A204.1 (cell line): ENCODE data around the gene SMKR1.
"Not testable (repeated sequence)": the region's sequence is repeated elsewhere in the genome, so short reads cannot be mapped to it uniquely, and the experiment has no call there.

ENCODE experiments used
- FAIRE-seq: peaks from 2 replicates; lab custom pipeline; 2012; peaks lifted over from hg19 to GRCh38; lab: Jason Lieb, UNC

SMKR1 gene

DNA sequence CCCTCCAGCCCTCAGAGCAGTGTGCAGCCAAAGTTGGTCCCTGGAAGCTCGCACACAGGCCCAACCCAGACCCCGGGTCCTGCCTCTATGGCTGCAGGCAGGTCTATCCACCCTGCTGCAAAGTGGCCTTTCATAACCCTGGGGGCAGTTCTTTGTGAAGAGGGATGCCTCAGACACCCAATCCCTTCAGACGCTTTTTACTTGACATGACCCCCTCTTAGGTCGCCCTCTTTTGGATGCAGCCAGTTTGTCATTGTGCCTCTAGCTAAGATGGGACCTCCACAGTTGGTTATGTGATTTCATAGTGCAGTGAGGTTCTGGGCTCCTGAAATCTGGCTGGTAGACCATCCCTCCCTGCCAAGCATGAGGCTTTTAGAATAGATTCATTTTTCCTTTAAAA is 27.3 kb downstream of the SMKR1 start:
- no peak for FAIRE-seq

DNA sequence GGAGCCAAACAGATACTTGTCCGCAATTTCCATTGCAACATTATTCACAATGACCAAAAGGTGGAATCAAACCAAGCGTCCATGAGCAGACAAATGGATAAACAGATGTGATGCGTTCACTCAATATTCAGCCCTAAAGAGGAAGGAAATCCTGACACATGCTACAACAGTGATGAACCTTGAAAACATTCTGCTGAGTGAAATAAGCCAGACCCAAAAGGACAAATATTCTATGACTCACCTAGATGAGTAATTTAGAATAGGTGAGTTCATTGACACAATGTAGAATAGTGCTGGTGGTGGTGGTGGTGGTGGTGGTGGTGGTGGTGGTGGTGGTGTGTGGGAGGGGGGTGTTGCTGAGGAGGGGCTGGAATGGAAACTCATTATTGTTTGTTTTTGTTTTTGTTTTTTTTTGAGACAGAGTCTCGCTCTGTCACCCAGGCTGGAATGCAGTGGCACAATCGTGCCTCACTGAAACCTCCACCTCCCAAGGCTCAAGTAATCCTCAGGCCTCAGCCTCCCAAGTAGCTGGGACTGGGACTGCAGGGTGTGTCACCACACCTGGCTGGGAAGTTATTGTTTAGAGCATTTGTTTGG is 28.6 kb downstream of the SMKR1 start:
- FAIRE-seq = no peak

DNA sequence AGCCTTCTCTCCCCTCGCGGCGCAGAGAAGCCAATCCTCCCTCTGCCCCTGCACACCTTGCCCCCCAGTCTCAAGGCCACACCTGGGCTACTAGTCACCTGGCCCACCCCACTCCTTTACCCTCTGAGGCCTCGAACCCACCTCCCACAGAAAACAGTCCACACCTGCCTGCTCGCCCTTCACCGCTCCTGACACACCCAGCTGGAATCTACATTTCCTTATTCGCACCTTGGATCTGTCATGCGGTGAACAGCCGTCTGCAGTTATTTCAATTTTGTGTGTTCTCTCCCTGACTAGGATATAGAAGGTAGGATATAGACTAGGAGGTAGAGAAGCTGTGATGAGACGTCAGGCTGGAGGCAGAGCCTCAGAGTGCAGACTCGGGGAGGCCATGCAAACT is 29.4 kb downstream of the SMKR1 start:
- FAIRE-seq = no peak

DNA sequence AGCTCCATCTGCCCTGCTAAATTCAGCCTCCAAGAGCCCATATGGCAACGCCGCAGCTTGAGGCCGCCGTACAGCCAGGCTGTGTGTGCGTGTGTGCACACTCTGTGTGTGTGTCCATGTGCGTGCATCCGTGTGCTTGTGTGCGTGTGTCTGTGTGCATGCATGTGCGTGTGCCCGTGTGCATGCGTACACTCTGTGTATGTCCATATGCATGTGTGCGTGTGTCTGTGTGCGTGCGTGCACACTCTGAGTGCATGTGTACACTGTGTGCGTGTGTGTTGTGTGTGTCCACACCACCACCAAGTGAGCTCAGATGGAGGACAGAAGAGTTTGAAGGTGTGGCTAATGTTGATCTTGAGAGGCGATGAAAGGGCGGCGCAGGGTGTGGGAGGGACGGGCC is 30.0 kb downstream of the SMKR1 start:
- FAIRE-seq = no peak

DNA sequence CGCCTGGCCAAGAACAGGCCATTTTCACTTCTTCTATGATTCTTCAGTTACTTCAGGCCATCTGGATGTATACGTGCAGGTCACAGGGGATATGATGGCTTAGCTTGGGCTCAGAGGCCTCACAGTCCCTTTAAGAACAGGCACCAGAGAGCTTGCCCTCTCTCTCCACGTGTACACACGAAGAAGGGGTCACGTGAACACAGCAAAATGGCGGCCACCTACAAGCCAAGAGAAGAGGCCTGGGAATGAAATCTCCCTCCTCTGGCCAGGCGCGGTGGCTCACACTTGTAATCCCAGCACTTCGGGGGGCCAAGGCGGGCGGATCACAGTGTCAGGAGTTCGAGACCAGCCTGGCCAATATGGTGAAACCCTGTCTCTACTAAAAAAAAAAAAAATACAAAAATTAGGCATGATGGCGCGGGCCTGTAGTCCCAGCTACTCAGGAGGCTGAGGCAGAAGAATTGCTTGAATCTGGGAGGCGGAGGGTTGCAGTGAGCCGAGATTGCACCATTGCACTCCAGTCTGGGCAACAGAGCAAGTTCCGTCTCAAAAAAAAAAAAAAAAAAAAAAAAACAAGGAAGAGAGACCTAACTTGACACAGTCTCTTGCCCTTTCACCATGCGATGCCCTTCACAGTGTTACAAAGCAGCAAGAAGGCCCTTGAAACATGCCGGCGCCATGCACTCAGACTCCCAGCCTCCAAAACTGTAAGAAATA is 32.4 kb downstream of the SMKR1 start:
- FAIRE-seq = not testable (repeated sequence)

DNA sequence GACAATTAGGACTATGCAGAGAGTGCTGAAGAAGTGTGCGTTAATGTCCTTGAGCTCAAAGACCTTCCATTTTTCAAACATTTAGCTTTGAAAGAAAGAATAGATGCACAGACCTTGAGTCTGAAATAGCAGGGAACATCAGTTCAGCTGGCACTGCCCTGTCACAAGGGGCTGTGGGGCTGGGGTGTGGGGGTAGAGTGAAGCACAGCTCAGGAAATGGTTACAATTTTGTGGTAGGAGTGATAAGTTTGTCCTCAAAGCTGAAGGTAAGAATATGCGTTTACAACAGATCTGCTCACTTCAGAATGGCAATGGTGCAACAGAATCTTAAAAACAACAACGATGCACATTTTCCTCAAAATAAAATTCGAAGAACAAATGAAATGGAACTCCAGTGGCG is 33.6 kb downstream of the SMKR1 start:
- no peak for FAIRE-seq

DNA sequence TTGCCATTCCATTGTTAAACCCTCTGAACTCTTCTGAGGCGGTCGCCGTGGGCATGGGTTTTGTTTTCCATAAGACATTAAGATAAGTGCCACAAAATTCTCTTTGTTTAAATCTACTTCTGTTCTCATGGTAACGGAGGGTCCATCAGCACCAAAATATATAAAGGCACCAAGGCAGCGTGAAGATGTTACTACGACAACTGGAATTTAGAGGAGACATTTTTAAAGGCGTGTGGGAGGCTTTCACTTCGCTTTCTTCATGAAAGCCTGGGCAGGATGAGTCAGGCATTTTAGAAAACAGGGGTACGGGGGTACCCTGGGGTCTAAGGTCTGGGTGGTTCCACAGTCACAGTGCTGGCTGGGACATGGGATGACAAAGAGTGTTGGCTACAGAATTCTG is 34.0 kb downstream of the SMKR1 start:
- no peak for FAIRE-seq

DNA sequence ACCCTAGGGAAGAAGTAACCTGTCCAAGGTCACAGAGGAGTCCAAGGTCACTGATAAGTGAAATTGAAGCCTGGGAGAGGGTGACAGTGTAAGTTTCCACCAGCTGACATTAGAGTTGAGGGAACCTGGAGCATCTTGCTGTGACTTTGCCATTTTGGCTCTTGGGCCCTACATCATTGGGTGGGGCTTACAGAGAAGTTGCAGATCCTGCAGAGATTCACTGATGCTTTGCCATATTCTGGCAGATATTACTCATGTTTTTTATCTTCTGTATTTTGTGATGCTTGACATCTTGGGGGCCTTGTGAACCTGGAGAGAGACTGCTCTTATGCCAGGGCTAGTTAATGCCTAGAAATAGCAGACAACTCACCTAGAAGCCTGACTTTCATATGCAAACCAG is 36.5 kb downstream of the SMKR1 start:
- FAIRE-seq = no peak

DNA sequence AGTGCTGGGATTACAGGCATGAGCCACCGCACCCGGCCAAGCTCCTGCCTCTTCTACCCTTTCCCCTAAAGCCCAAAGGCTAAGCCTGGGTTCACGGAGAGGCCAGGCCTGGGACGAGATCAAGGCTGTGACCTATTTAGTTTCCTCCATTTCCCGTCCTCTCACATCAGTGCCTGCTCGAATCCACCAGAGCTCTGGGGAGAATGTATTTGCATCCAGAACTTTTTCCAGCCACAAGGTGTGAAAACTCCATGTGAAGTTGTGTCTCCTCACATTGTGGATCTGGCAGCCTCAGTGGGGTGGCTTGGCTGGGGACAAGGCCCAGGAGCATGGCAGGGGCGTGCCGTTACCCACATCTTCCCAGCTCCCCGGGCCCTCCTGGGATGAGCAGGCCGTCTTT is 38.0 kb downstream of the SMKR1 start:
- FAIRE-seq = no peak

DNA sequence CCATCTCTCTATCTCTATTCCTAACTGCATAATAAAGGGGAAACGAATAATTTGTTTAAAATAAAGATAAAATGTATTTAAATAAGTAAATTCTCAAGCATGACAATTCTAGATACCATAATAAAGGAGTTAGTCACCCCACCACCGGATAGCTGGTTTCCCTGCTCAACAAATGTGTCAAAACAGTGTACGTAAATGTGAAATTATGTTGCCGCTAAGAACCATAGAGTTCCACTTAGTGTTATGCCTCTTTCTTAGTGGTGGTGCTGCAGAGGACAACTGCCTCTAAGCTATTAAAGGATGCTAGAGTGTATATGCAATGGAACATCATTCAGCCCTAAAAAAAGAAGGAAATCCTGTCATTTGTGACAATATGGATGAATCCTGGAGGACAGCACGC is 42.4 kb downstream of the SMKR1 start:
- FAIRE-seq = no peak

DNA sequence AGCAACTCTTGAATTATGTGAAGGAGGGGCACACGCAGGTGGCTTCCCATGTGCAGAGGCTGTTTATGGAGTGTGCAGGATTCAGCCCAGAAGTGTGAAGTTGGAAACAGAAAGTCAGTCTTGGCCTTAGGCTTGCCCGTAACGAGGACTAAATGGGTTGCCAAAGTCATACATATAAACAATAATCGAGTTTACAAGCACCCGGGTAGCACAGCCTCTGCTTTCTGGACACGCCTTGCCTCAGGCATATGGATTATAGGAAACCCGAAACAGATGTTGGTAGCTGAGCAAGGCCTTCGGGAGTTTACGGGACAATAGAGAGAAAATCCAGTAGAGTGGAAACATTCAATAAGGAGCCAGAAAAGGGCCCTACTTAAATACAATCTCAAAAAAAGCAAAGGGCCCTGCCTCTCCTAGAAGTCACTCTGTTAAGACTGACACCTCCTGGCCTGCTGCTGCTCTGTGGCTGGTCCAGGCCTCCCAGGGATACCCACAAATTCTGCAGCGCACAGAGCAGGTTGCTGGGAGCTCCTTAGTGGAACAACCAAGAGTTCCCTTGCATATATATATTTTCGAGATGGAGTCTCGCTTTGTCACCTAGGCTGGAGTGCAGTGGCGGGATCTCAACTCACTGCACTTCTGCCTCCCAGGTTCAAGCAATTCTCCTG is 48.5 kb downstream of the SMKR1 start:
- no peak for FAIRE-seq

DNA sequence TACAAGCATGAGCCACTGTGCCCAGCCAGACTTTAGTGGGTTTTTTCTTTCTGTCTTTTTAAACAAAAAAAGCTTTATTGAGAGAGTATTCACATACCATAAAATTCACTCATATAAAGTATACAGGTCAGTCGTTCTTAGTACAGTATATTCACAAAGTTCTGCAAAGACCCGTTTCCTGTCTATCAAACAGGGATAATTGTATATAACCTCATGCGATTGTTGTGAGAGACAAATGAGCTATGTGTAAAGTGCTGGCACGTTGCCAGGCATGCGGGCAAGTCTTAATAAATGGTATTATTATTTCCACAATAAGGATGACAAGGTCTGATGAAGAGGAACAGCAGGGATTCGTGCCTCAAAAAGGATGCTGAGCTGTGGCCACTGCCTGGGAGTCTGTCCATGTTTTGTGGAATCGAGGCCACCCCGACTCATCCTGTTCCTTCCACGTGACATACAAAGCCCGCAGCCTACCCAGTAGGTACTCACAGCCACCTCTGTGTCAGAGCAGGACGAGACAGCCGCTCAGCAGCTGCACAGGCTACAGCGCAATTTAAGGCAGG is 51.6 kb downstream of the SMKR1 start:
- no peak for FAIRE-seq

DNA sequence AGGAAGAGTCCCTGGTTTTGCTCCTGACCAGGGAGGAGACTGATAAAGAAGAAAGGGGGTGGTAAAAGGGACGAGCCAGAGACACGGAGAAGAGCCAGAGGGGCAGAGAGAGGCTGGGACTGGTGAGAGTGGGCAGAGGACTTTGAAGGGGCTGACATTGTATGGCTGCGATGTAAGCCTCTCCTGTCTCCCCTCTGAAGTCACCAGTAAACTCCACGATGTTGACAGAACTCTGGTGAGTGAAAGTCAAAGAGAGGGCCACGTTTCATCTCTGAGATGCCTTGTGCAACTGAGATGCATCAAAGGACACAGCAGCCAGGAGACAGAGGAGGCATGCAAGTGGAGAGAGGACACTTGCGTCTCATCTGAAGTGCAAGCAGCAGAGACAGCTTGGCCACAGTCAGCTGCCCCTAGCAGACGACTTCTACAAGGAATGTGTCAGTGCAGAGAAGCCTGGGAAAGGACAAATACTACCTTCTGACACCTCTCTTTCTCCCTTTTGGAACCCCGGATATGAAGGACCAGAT is 54.3 kb downstream of the SMKR1 start:
- FAIRE-seq = no peak

DNA sequence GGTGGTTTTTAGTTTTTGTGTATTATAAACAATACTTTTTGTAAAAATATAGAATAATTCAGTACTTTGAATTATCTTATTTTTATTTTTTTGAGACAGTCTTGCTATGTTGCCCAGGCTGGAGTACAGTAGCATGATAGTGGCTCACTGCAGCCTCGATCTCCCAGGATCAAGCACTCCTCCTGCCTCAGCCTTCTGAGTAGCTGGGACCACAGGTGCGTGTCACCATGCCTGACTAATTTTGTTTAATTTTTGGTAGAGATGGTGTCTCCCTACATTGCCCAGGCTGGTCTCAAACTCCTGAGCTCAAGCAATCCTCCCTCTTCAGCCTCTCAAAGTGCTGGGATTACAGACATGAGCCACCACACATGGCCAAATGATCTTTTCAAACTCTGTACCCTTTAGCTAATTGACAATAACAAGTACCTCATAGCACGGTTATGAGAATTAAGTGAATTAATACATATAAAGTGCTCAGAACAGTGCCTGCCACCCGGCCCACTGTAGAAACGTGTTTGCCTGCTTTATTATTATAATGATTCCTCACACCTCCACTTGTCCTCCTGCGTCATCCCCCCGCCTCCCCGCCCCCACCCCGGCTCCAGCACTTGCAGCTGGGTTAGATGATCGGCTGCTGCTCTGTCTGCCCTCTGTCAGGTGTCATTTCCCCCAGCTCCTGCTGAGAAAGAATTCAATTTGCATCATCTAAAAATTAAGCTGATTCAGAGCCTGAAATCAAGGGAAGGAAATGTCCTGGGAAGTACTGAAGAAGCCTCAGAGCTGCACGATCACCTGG is 55.6 kb downstream of the SMKR1 start:
- FAIRE-seq = no peak

DNA sequence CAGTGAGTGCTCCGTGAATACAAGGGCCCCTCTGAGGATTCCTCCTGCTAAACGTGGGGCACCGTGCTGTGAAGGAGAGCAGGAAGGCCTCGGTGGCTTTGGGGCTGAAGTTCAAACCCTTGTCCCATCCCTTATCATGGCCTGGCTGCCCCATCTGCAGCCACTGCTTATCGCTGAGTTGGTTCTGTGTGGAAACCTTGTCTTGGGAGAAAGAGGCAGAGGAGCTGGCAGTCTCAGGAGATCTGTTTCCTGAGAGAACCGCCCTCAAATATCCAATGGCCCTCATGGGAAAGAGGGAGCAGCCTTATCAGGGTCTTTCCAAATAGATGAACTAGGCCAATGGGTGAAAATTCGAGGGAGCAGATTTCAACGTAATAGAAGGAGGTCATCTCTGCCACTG is 57.2 kb downstream of the SMKR1 start:
- FAIRE-seq = no peak

DNA sequence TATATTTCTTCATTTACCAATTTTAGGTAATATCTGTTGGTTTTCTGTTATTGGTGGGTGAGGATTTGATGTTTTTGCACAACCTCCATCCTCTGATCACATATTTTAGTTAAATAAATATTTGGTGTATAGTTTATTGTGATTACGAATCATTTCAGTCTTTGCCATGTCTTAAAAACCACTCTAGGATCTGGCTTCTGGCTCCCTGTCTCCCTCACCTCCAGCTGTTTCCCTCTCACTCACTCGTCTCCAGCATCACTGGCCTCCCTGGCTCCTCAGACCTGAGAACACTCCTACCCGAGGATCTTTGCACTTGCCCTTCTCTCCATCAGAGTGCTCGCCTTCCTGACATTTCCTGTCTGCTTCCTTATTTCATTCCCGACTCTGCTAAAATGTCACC is 58.5 kb downstream of the SMKR1 start:
- FAIRE-seq = no peak

DNA sequence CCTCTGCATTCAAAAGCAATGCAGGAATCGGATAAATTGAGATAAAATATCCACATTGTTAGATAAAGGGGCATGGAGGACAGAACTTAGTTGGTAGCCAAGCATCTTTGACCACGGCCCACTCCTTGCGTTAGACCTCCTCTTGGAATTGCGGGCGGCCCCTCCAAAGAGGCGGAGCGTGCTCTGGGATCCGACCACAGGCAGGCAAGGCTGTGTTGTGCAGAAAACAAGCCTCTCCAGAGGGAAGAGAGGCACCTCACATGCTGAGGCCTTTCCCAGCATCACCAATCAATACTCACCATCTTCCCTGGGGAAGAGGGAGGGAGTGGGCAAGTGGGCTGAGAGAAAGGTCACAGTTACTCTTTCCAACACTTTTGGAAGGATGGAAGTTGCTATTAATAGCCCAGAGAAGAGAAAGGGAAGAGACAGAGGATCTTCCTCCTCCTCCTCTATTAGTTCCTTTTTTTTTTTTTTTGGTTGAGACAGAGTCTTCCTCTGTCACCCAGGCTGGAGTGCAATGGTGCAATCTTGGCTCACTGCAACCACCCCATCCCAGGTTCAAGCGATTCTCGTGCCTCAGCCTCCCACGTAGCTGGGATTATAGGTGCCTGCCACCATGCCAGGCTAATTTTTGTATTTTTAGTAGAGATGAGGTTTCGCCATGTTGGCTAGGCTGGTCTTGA is 59.5 kb downstream of the SMKR1 start:
- FAIRE-seq = no peak
